Measurements from ENCODE around the gene INS. TPM values are rescaled to one million over a fixed set of nuclear protein-coding genes. Genes with fewer than 3 reads are reported as not detected.
A peak's percentile ranks its signal among the peaks of the same experiment; 100 is the strongest.

Gene INS
- total RNA-seq, 2 experiments from 2014 or later: not detected

GRCh38 chr11:2137202-2138067 lies 23.6 kb downstream of the INS start:
- Mint-ChIP-seq H3K27me3 (peaks cover 60% of the 10 kb centered on the region), H3K36me3 (ENCODE audit: low read depth) (no peaks in the 10 kb centered on the region), H3K27ac (no peak overlapping the region), H3K4me3 (no peak overlapping the region), H3K4me1 (ENCODE audit: low read depth) (peaks cover 11% of the 10 kb centered on the region), H3K9me3 (no peaks in the 10 kb centered on the region)
- ChIA-PET POLR2A (no interaction called here), CTCF (interaction anchor here (1.2 to 1.5 kb wide), 2 partner anchors 14 to 15 kb away, joined by 3 to 8 read pairs; no protein-coding TSS in a partner anchor)
- peaks cover 46 to 71% of the 10 kb centered on the region in 2 experiments for H3K27me3 ChIP-seq (ENCODE audit: control insufficient read depth in 1 of 2, insufficient read depth in 2 of 2, low read length in 2 of 2)
- intact Hi-C loops (cut with DNase I, micrococcal nuclease): no loop called here
- H3K4me1 ChIP-seq (ENCODE audit: insufficient read depth, low read length): peaks cover 15% of the 10 kb centered on the region
- TF ChIP-seq CTCF (IDR thresholded peaks at IDR 0.05): no peak
- H3K36me3 ChIP-seq (ENCODE audit: insufficient read depth, low read length): no peaks in the 10 kb centered on the region
- H3K27ac ChIP-seq (ENCODE audit: low read depth in 1 of 2, low read length in 2 of 2): no peak overlapping the region
- no peak overlapping the region for H3K4me3 ChIP-seq (ENCODE audit: low read length)
- DNase-seq: no peak
- H3K9me3 ChIP-seq (ENCODE audit: control insufficient read depth in 1 of 2, insufficient read depth in 1 of 2, low read length in 2 of 2): peaks cover 0 to 9% of the 10 kb centered on the region in 2 experiments
- no peak for ATAC-seq (ENCODE audit: poor library complexity)

GRCh38 chr11:2136952-2137201 lies 24.1 kb downstream of the INS start:
- H3K27me3 Mint-ChIP-seq: peaks cover 55% of the 10 kb centered on the region
- H3K36me3 Mint-ChIP-seq (ENCODE audit: low read depth): no peaks in the 10 kb centered on the region
- POLR2A ChIA-PET: no interaction called here
- Histone ChIP-seq H3K4me3 (ENCODE audit: low read length) (no peak overlapping the region), H3K36me3 (ENCODE audit: insufficient read depth, low read length) (no peaks in the 10 kb centered on the region), H3K4me1 (ENCODE audit: insufficient read depth, low read length) (peaks cover 15% of the 10 kb centered on the region), H3K9me3 (ENCODE audit: control insufficient read depth in 1 of 2, insufficient read depth in 1 of 2, low read length in 2 of 2) (peaks cover 0 to 9% of the 10 kb centered on the region in 2 experiments), H3K27me3 (ENCODE audit: control insufficient read depth in 1 of 2, insufficient read depth in 2 of 2, low read length in 2 of 2) (peaks cover 41 to 65% of the 10 kb centered on the region in 2 experiments), H3K27ac (ENCODE audit: low read depth in 1 of 2, low read length in 2 of 2) (no peak overlapping the region)
- H3K4me1 Mint-ChIP-seq (ENCODE audit: low read depth): peaks cover 8% of the 10 kb centered on the region
- no peak for TF ChIP-seq CTCF (IDR thresholded peaks at IDR 0.05)
- no peak overlapping the region for H3K4me3 Mint-ChIP-seq
- no peak for DNase-seq
- CTCF ChIA-PET: interaction anchor here (1.2 kb wide), 1 partner anchor 15 kb away, joined by 3 read pairs; no protein-coding TSS in a partner anchor
- ATAC-seq (ENCODE audit: poor library complexity): no peak
- intact Hi-C loops (cut with DNase I, micrococcal nuclease): no loop called here
- no peaks in the 10 kb centered on the region for H3K9me3 Mint-ChIP-seq
- H3K27ac Mint-ChIP-seq: no peak overlapping the region

- CTCF ChIA-PET: interaction anchor here (1.2 kb wide), 1 partner anchor 16 kb away, joined by 3 read pairs; no protein-coding TSS in a partner anchor
- Histone ChIP-seq H3K36me3 (ENCODE audit: insufficient read depth, low read length) (no peaks in the 10 kb centered on the region), H3K27me3 (ENCODE audit: control insufficient read depth in 1 of 2, insufficient read depth in 2 of 2, low read length in 2 of 2) (peaks cover 37 to 61% of the 10 kb centered on the region in 2 experiments), H3K4me1 (ENCODE audit: insufficient read depth, low read length) (peaks cover 15% of the 10 kb centered on the region), H3K4me3 (ENCODE audit: low read length) (no peak overlapping the region), H3K9me3 (ENCODE audit: control insufficient read depth in 1 of 2, insufficient read depth in 1 of 2, low read length in 2 of 2) (peaks cover 0 to 14% of the 10 kb centered on the region in 2 experiments), H3K27ac (ENCODE audit: low read depth in 1 of 2, low read length in 2 of 2) (no peak overlapping the region)
- intact Hi-C loops (cut with DNase I, micrococcal nuclease): no loop called here
- Mint-ChIP-seq H3K9me3 (no peaks in the 10 kb centered on the region), H3K36me3 (ENCODE audit: low read depth) (no peaks in the 10 kb centered on the region), H3K4me3 (peak overlapping the region; percentile 56), H3K27ac (no peak overlapping the region), H3K27me3 (peaks cover 52% of the 10 kb centered on the region), H3K4me1 (ENCODE audit: low read depth) (peaks cover 7% of the 10 kb centered on the region)
- DNase-seq (no peak), ATAC-seq (ENCODE audit: poor library complexity) (no peak)
- TF ChIP-seq CTCF (IDR thresholded peaks at IDR 0.05): no peak
- POLR2A ChIA-PET: no interaction called here
Measured at GRCh38 chr11:2136209-2136951, 24.6 kb downstream of the INS start.
